NCI-H2196 (cell line): ENCODE data around the gene POU5F1.
A peak's percentile ranks its signal among the peaks of the same experiment; 100 is the strongest.
"Not testable (repeated sequence)": the region's sequence is repeated elsewhere in the genome, so short reads cannot be mapped to it uniquely, and the experiment has no call there.

Experiments
- DNase-seq: peaks from one replicate; lab custom pipeline; 2025; ENCODE audit not compliant: unreplicated experiment; lab: John Stamatoyannopoulos, UW

POU5F1 gene

DNA sequence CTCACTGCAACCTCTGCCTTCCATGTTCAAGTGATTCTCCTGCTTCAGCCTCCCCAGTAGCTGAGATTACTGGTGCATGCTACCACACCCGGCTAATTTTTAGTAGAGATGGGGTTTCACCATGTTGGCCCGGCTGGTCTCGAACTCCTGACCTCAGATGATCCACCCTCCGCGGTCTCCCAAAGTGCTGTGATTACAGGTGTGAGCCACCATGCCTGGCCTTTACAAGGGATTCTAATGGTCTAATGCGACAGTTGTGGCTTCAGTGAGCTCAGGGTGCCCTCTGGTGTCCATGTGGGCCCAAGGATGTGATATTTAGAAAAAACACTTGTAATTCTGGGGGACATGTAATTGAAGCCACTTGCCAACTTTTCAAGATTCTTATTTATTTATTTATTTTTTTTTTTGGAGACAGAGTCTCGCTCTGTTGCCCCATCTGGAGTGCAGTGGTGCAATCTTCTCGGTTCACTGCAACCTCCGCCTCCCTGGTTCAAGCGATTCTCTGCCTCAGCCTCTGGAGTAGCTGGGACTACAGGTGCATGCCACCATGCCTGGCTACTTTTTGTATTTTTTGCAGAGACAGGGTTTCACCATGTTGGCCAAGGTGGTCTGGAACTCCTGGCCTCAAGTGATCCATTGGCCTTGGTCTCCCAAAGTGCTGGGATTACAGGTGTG, 22.1 kb upstream of the POU5F1 start:
- DNase-seq: peak; percentile 72

DNA sequence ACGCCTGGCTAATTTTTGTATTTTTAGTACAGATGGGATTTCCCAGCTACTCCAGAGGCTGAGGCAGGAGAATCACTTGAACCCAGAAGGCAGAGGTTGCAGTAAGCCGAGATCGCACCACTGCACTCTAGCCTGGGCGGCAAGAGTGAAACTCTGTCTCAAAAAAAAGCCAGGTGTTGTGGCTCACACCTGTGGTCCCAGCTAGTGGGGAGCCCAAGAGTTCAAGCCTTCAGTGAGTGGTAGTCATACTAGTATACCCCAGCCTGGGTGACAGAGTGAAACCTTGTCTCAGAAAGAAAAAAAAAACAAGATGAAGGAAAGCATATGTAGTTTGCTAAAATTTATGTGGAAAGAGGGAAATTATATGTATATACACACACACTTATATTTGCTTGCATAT, 20.0 kb upstream of the POU5F1 start:
- DNase-seq: no peak

DNA sequence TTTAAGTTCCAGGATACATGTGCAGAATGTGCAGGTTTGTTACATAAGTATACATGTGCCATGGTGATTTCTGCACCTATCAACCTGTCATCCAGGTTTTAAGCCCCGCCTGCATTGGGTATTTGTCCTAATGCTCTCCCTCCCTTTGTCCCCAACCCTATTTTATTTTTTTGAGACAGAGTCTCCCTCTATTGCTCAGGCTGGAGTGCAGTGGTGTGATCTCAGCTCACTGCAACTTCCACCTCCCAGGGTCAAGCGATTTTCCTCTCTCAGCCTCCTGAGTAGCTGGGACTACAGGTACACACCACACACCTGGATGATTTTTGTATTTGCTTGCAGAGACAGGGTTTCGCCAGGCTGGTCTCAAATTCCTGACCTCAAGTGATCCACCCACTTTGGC, 18.7 kb upstream of the POU5F1 start:
- DNase-seq: not testable (repeated sequence)

DNA sequence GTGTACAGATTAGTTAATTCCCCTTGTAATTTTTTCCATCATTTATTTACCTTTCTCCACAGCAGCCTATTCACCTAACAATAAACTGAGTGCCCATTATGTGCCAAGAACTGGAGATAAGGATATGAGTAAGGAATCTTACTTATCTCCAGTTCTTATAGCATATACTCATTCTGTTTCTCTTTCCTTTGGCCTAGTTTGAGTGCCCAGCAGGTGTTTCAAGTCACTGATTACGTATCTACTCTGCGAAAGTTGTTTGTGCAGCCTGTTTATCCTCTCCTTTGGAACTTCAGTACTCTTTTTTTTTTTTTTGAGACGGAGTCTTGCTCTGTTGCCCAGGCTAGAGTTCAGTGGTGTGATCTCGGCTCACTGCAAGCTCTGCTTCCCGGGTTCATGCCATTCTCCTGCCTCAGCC, 17.3 kb upstream of the POU5F1 start:
- DNase-seq: no peak

DNA sequence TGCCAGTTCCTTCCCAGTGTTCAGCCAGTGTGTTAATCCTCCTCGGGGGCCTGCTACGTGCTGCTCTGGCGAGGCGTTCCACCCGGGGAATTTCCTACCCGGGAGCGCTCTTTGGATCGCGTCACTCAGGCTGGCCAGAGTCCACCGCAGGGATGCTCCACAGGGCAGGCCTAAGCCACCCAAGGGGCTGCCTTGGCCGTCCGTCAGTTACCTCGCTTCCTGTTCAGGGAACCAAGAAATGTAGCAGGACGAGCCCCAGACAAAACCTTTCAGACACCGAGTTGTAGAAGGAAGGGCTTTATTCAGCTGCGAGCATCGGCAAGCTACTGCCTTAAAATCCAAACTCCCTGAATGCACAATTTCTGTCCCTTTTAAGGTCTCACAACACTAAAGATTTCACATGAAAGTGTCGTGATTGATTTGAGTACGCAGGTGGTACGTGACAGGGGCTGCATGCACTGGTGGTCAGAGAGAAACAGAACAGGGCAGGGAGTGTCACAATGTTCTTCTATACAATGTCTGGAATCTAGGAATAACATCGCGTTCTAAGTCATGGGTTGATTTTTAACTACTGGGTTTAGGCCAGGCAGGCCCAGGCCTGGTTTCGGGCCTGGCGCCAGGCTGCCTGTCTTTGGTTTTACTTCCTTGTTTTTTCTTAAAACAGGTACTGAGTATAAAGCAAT, 15.7 kb upstream of the POU5F1 start:
- no peak for DNase-seq

DNA sequence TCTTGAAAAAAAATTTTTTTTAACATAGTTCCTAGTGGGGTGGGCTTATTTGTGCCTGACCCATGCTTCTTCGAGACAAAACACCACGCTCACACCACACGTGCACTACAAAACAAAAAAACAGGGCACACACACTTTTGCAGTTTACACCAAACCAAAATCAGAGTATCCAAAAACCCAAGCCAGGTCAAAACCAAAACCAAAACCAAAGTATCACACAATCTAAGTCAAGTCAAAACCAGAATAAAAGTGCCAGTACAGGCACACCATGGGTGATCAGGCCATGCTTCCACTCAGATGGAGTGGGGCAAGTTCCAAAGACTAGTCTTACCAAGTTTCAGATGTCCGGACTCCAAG, 15.2 kb upstream of the POU5F1 start:
- not testable (repeated sequence) for DNase-seq

DNA sequence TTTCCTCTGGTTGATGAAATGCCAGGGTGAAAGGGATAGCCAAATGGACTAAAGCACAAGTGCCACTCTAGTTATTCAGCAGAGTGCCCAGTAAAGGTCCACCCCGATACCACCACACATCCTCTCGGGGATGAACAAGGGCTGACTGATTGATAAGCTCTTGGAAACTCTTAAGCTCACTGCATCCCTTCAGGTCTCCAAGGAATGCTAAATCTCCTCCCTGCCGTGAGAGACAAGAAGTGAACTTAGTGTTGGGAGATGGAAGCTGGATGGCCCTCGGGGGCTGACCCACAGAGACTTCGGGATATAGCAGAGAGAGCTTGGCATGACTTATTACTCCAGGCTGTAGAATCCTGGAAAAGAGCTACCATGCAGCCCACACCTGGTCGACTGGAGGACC, 13.4 kb upstream of the POU5F1 start:
- not testable (repeated sequence) for DNase-seq

DNA sequence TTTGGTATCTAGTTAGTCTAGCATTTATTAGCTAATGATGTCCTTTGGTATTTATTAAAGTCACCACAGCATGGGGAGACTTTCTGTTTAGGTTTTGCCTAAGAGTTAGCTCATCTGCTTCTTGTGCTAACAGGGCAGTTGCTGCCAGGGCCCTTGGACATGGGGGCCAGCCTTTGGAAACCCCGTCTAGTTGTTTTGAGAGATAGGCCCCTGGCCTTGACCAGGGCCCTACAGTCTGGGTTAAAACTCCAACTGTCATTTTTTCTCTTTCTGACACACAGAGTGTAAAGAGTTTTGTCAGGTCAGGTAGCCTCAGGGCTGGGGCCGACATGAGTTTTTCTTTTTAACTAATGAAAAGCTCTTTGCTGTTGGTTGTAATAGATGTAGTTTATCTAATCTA, 12.8 kb upstream of the POU5F1 start:
- not testable (repeated sequence) for DNase-seq

DNA sequence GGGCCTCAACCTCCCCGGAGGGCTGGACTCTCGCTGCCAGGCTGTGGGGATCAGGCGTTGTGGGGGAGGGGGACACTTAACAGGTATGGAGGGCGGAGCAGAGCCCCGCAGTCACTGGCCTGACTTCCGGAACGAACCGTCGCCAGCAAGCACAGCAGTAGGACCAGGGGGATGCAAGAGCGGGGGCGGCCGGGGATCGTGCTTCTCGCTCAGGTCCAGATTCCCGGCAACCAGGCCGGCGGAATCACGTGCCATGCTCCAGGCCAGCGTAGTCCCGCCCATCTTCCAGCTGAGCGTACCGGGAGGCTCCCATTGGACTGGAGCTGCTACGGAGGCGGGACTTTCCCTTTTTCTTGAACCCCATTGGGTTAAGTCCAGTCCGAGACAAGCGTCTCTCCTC, 10.0 kb upstream of the POU5F1 start:
- DNase-seq: no peak

DNA sequence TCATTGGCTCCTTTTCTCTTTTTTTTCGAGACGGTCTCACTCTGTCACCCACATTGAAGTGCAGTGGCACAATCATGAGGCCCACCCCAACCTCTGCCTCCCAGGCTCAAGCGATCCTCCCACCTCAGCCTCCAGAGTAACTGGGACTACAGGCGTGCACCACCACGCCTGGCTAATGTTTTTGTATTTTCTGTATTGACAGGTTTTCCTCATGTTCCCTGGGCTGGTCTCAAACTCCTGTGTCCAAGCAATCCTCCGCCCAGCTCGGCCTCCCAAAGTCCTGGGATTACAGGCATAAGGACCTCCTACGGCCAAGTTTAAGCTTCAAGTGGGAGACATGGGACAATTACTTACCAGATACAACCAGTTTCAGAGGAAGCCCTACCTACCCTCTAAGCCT, 9.4 kb upstream of the POU5F1 start:
- no peak for DNase-seq

DNA sequence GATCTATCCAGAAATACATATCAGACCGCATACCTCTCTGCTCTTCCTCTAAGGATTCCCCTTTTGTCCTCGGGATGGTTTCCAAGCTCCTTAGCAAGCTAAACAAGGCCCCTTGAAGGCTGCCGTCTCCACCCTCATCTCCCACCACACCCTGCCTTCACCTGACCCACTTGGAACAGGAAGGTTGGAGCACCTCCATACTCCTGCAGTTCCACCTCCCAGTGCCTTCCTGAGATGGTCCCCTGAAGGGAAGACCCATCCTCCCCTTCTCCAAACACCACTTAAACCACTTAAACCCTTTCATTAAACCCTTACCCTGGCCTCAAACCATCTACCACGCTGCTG, 8.5 kb upstream of the POU5F1 start:
- DNase-seq: no peak

DNA sequence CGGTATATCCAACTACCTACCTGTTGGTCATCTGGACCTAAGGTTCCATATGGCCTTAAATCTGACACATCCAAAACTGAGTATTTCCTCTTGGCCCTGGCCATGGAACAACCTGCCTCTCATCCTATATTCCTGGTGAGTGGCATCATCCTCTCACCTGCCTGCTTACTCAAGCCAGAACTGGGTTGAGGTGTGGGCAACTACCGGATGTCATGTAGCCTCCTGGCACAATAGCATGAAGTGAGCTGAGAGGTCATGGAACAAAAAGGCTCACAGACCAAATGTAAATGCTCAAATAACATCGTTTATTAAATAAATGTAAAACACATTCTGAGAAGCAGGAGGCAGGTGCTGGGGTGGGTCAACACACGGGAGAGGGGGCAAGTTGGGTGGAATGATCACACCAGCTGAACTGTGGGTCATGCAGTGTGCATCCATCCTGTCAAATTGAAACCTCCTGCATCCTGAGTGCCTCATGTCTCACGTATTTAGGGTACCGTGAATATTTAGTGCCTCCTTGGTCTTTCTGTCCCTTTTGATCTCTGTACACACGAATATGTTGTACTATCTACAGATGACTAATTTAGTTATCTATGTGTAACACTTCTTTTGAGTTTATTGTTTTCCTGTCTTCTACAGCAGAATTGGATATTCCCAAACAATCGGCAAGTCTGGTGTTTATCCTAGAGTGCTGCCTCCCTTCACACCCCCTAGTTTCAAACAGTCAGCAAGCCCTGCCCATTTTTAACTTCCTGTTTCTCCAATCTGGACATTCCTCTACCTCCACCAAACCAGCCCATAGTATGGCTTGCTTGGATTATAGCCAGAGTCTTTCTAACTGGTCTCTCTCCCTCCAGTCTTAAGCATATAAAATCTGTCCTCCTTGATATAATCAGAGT, 7.9 kb upstream of the POU5F1 start:
- DNase-seq: peak; percentile 57

DNA sequence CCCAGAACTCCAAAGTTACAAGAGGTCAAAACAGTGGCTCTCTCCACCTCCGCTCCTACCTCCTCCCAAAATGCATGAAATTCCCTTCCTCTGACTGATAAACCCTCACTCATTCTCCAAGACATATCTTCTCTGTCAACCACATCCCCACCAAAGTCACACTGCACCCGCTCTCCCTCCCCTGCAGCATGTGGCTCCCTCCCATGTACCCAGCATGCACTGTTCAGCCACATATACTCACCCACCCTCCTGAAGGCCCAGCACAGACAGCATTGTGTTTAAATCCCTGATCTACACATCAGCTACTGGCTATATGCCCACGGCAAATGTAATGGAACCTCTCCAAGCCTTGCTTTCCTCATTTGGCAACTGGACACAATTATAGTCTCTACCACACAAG, 5.5 kb upstream of the POU5F1 start:
- no peak for DNase-seq

DNA sequence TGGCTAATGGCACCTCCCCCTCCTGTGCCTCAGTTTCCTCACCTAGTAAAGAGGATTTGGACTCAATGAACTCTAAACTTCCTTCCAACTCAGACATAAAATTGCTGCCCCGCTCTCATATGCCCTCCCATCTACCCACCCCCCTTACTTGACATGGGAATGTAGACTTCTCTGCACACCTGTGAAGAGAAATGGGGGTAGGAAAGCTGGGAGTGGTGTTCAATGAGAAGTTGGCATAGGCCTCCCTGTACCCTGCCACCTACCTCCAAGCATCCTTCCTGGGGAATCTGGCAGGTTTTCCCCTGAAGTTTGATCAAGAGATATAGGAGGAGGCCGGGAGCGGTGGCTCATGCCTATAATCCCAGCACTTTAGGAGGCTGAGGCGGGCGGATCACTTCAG, 3.9 kb upstream of the POU5F1 start:
- DNase-seq: no peak

DNA sequence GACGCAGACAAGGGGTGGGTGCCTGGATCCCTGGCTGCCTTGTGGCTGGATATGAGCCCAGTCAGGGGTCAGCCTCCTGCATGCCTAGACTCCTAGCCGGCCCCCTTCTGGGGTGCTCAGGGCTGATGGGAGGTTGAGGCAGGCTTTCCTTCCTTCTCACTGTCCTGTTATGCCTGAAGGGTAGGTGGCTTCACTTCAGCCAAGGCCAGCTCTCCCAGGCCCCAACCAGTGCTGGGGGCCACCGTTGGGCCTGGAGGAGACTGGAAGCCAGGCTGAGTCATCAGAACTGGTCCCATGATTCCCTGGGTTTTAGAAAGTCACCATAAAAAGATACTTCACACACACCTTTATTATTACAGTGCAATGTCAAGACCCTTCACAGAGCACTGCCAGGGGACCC, 2.9 kb upstream of the POU5F1 start:
- DNase-seq: no peak

DNA sequence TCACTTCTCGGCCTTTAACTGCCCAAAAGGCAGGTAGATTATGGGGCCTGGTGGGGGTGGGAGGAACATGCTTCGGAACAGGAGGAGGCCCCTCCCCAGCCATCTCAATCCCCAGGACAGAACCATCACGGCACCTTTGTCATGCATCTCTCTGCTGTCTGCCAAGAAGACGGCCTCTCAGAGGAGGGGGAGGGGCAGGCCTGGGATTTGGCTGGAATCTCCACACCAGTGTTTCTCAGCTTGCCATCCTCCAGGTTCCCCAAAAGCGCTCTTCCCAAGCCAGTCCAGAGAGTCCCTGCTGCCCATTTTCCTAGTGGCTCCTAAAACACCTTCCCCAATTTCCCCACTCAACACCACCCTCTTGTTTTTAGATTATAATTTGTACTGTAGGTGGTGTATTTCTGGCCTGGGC, 2.5 kb upstream of the POU5F1 start:
- no peak for DNase-seq

DNA sequence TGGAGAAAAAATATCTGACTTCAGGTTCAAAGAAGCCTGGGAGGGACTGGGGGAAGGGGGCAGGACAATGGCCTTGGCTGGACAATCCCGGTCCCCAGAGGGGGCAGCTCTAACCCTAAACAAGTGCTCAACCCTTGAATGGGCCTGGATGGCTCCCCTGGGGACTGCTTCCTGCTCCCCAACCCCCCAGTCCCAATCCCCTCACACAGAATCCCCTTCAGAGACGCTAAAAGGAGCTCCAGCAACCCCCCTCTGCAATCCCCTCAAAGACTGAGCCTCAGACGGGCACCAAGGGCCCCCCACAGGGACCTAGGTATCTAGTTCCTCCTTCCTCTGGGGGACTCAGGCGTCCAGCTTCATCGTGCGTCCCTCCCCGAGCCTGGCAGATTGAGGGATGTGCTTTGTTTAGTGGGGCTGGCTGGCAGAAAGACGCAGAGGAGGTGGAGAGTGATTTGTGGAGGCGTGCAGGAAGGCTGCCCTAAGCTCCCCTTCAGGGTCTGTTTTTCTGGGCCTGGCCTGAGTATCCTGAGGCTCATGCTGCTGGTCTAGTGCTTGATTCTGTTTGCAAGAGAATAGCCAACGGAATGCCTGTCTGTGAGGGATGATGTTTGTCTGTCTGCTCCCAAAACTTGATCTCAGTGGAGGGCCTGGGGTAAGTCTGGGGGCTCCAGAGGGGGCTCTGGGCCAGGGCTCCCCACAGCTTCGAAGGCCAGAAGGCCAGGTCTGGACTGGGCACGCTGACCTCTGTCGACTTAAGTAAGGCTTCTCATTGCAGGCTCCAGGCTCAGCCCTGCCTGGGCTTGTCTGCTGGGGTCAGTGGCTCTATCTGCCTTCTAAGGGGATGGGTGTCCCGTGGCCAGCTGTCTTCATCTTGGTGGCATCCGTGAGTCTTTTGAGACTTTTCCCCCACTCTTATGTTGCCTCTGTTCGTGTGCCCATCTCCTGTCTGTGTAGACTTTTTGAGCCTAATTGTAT, 1.7 kb upstream of the POU5F1 start:
- DNase-seq: no peak

DNA sequence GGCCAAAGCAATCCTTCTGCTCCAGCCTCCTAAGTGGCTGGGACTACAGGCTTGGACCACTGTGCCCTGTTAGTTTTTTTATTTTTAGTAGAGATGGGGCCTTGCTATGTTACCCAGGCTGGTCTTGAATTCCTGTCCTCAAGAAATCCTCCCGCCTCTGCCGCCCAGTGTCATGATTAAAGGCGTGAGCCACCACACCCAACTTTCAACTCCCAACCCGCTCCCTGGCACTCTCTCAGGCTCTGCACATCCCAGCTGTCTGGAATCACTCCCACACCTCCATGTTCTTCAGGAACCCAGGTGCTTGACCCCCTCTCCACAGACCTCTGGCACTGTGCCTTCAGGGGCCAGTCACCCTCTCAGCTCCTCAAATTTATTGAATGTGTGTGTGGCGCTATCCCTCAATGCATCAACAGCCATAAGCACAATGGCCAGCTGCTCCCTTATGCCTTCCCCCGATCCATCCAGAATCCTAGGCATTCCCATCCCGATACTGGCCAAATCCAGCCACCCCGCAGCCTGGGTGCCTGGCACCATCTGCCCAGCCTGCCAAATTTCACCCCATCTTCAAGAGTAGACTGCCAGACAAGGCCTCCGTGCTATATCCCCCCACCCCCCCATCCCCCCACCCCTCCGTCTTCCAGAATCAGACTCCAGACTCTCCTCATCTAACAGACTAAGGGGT, 647 bp upstream of the POU5F1 start:
- no peak for DNase-seq

DNA sequence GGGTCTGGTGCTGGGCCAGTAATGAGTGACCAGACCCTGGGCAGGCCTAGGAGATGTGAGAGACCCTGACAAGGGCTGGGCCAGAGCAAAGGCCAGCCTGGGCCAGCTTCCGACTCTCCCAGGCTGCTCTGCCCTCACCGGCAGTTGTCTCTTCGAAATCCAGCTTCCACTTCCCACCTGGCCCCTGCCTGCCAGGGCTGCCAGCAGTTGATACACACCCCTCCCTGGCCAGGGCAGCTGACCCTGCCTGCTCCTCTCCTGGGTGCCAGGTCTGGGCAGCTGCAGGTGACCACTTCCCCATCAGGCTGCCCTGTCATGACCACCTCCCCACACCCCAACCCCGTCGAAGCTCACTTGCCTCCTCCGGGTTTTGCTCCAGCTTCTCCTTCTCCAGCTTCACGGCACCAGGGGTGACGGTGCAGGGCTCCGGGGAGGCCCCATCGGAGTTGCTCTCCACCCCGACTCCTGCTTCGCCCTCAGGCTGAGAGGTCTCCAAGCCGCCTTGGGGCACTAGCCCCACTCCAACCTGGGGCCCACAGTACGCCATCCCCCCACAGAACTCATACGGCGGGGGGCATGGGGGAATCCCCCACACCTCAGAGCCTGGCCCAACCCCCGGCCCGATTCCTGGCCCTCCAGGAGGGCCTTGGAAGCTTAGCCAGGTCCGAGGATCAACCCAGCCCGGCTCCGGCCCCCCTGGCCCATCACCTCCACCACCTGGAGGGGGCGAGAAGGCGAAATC, 453 bp downstream of the POU5F1 start:
- DNase-seq: not testable (repeated sequence)
